Measurements from ENCODE around the gene OR9A2.

OR9A2 gene

GRCh38 chr7:143016996-143017395 lies 9.9 kb downstream of the OR9A2 start:
- H3K9me3 Mint-ChIP-seq: peaks cover 11% of the 10 kb centered on the region
- no peaks in the 10 kb centered on the region for H3K36me3 Mint-ChIP-seq (ENCODE audit: low read depth)
- no peak for TF ChIP-seq CTCF (IDR thresholded peaks at IDR 0.05)
- H3K27me3 Mint-ChIP-seq (ENCODE audit: low read depth, poor library complexity): peaks cover 7% of the 10 kb centered on the region
- no peak for DNase-seq
- H3K4me3 Mint-ChIP-seq: no peak overlapping the region
- no peak overlapping the region for H3K27ac Mint-ChIP-seq
- peaks cover 8% of the 10 kb centered on the region for H3K4me1 Mint-ChIP-seq

- Mint-ChIP-seq H3K9me3 (peaks cover 8% of the 10 kb centered on the region), H3K36me3 (ENCODE audit: low read depth) (no peaks in the 10 kb centered on the region), H3K4me3 (no peak overlapping the region), H3K27me3 (ENCODE audit: low read depth, poor library complexity) (peaks cover 7% of the 10 kb centered on the region), H3K27ac (no peak overlapping the region), H3K4me1 (peaks cover 8% of the 10 kb centered on the region)
- no peak for DNase-seq
- no peak for TF ChIP-seq CTCF (IDR thresholded peaks at IDR 0.05)
Measured at GRCh38 chr7:143015926-143016490, 10.9 kb downstream of the OR9A2 start.

GRCh38 chr7:143015084-143015483 lies 11.8 kb downstream of the OR9A2 start:
- Mint-ChIP-seq H3K9me3 (peaks cover 8% of the 10 kb centered on the region), H3K27ac (no peak overlapping the region), H3K36me3 (ENCODE audit: low read depth) (no peaks in the 10 kb centered on the region), H3K4me1 (peaks cover 8% of the 10 kb centered on the region), H3K4me3 (no peak overlapping the region), H3K27me3 (ENCODE audit: low read depth, poor library complexity) (peaks cover 7% of the 10 kb centered on the region)
- no peak for TF ChIP-seq CTCF (IDR thresholded peaks at IDR 0.05)
- DNase-seq: no peak

GRCh38 chr7:143013893-143014292 lies 13.0 kb downstream of the OR9A2 start:
- Mint-ChIP-seq H3K27ac (no peak overlapping the region), H3K9me3 (peaks cover 2% of the 10 kb centered on the region), H3K4me1 (peaks cover 8% of the 10 kb centered on the region), H3K36me3 (ENCODE audit: low read depth) (no peaks in the 10 kb centered on the region), H3K4me3 (no peak overlapping the region), H3K27me3 (ENCODE audit: low read depth, poor library complexity) (peaks cover 10% of the 10 kb centered on the region)
- TF ChIP-seq CTCF (IDR thresholded peaks at IDR 0.05): no peak
- DNase-seq: no peak

- peaks cover 10% of the 10 kb centered on the region for H3K27me3 Mint-ChIP-seq (ENCODE audit: low read depth, poor library complexity)
- H3K4me1 Mint-ChIP-seq: peaks cover 8% of the 10 kb centered on the region
- no peaks in the 10 kb centered on the region for H3K36me3 Mint-ChIP-seq (ENCODE audit: low read depth)
- no peak overlapping the region for H3K27ac Mint-ChIP-seq
- DNase-seq: no peak
- H3K9me3 Mint-ChIP-seq: no peaks in the 10 kb centered on the region
- no peak for TF ChIP-seq CTCF (IDR thresholded peaks at IDR 0.05)
- no peak overlapping the region for H3K4me3 Mint-ChIP-seq
Measured at GRCh38 chr7:143013473-143013872, 13.5 kb downstream of the OR9A2 start.

- no peak for TF ChIP-seq CTCF (IDR thresholded peaks at IDR 0.05)
- no peak for DNase-seq
- Mint-ChIP-seq H3K27me3 (ENCODE audit: low read depth, poor library complexity) (peaks cover 14% of the 10 kb centered on the region), H3K4me3 (no peak overlapping the region), H3K27ac (no peak overlapping the region), H3K4me1 (peaks cover 13% of the 10 kb centered on the region), H3K36me3 (ENCODE audit: low read depth) (no peaks in the 10 kb centered on the region), H3K9me3 (no peaks in the 10 kb centered on the region)
Measured at GRCh38 chr7:143012409-143012808, 14.5 kb downstream of the OR9A2 start.
